ENCODE results near the gene MRPL34. TPM values are rescaled to one million over a fixed set of nuclear protein-coding genes. Genes with fewer than 3 reads are reported as not detected.
"Not testable (repeated sequence)": the region's sequence is repeated elsewhere in the genome, so short reads cannot be mapped to it uniquely, and the experiment has no call there.

The MRPL34 gene
- total RNA-seq, 1 donor from 2014 or later: 47.7 TPM

DNA sequence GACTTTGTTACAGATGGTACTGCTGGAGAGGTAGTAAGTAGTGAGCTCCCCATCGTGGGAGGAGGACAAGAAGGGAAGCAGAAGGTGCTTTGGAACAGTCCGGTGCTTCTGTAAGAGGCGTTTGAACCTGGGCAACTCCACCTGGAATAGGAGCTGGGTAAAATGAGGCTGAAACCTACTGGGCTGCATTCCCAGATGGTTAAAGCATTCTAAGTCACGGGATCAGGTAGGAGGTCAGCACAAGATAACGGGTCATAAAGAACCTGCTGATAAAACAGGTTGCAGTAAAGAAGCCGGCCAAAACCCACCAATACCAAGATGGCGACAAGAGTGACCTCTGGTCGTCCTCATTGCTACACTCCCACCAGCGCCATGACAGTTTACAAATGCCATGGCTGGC, 18.9 kb upstream of the MRPL34 start:
- no peak for DNase-seq (ENCODE audit: low spot score in 2 of 2, unreplicated experiment in 2 of 2)
- no peaks in the 10 kb centered on the region for H3K9me3 Mint-ChIP-seq
- H3K4me1 Mint-ChIP-seq: peaks cover 2% of the 10 kb centered on the region
- no peak overlapping the region for H3K4me3 Mint-ChIP-seq
- TF ChIP-seq, protein P1, sequence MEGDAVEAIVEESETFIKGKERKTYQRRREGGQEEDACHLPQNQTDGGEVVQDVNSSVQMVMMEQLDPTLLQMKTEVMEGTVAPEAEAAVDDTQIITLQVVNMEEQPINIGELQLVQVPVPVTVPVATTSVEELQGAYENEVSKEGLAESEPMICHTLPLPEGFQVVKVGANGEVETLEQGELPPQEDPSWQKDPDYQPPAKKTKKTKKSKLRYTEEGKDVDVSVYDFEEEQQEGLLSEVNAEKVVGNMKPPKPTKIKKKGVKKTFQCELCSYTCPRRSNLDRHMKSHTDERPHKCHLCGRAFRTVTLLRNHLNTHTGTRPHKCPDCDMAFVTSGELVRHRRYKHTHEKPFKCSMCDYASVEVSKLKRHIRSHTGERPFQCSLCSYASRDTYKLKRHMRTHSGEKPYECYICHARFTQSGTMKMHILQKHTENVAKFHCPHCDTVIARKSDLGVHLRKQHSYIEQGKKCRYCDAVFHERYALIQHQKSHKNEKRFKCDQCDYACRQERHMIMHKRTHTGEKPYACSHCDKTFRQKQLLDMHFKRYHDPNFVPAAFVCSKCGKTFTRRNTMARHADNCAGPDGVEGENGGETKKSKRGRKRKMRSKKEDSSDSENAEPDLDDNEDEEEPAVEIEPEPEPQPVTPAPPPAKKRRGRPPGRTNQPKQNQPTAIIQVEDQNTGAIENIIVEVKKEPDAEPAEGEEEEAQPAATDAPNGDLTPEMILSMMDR (IDR thresholded peaks at IDR 0.05; ENCODE audit: unreplicated experiment): no peak
- peaks cover 6% of the 10 kb centered on the region for H3K27me3 Mint-ChIP-seq (ENCODE audit: low read depth)
- H3K36me3 Mint-ChIP-seq: no peaks in the 10 kb centered on the region
- H3K27ac Mint-ChIP-seq: no peak overlapping the region

DNA sequence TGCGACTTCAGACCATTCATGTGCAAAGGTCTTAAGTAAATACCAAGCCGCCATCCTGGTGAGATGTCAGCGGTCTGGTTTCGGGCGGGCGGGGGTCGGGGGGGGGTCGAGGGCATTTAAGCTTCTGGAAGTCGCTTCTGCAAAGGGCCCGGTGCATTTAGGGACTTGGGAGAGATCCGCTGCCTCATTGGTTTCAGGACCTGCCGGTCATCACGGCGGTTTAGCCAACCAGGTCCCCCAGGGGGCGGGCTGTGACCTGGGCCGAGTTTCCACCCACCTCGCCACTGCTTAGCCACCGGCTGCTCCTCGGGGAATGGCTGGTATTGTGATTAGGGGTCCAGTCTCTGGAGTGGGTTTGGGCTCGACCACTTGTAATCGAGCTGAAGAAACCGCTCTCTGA, 16.2 kb upstream of the MRPL34 start:
- TF ChIP-seq, protein P1 (IDR thresholded peaks at IDR 0.05; ENCODE audit: unreplicated experiment): no peak
- H3K27me3 Mint-ChIP-seq (ENCODE audit: low read depth): no peaks in the 10 kb centered on the region
- H3K4me3 Mint-ChIP-seq: peak overlapping the region; percentile 40
- peak; percentile 60 to 72 for DNase-seq (ENCODE audit: low spot score in 2 of 2, unreplicated experiment in 2 of 2)
- H3K36me3 Mint-ChIP-seq: peaks cover under 1% of the 10 kb centered on the region
- no peaks in the 10 kb centered on the region for H3K9me3 Mint-ChIP-seq
- H3K4me1 Mint-ChIP-seq: peaks cover 7% of the 10 kb centered on the region
- H3K27ac Mint-ChIP-seq: no peak overlapping the region

- peak overlapping the region; percentile 90 for H3K27ac Mint-ChIP-seq
- H3K36me3 Mint-ChIP-seq: peaks cover 7% of the 10 kb centered on the region
- H3K9me3 Mint-ChIP-seq: no peaks in the 10 kb centered on the region
- peak overlapping the region; percentile 68 for H3K4me3 Mint-ChIP-seq
- H3K4me1 Mint-ChIP-seq: peaks cover 7% of the 10 kb centered on the region
- H3K27me3 Mint-ChIP-seq (ENCODE audit: low read depth): no peaks in the 10 kb centered on the region
- DNase-seq (ENCODE audit: low spot score in 2 of 2, unreplicated experiment in 2 of 2): peak; percentile 71 to 87
- TF ChIP-seq, protein P1 (IDR thresholded peaks at IDR 0.05; ENCODE audit: unreplicated experiment): no peak
These were observed 13.2 kb upstream of the MRPL34 start for GRCh38 chr19:17292301-17293074.

DNA sequence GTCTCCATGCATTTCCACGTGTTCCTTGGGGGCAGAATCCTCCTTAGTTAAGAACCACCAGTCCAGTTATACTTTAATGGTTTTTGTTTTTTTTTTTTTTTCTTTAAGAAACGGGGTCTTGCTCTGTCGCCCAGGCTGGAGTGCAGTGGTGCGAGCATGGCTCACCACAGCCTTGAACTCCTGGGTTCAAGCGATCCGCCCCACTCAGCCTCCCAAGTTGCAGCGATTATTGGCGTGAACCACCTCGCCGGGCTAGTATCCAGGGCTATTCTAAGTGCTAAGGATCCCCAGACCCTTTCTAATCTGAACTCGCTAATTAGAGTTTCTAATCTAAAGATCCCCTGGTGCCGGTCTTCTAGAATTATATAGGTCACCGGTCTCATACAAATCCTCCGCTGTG, 12.1 kb upstream of the MRPL34 start:
- no peak for DNase-seq (ENCODE audit: low spot score in 2 of 2, unreplicated experiment in 2 of 2)
- Mint-ChIP-seq H3K27me3 (ENCODE audit: low read depth) (no peaks in the 10 kb centered on the region), H3K9me3 (no peaks in the 10 kb centered on the region), H3K4me1 (peaks cover 7% of the 10 kb centered on the region), H3K27ac (no peak overlapping the region), H3K36me3 (peaks cover 12% of the 10 kb centered on the region), H3K4me3 (no peak overlapping the region)
- TF ChIP-seq, protein P1 (IDR thresholded peaks at IDR 0.05; ENCODE audit: unreplicated experiment): no peak

GRCh38 chr19:17294051-17294891, 11.4 kb upstream of the MRPL34 start:
- Mint-ChIP-seq H3K36me3 (peaks cover 12% of the 10 kb centered on the region), H3K27me3 (ENCODE audit: low read depth) (no peaks in the 10 kb centered on the region), H3K4me3 (no peak overlapping the region), H3K4me1 (peaks cover 7% of the 10 kb centered on the region), H3K9me3 (no peaks in the 10 kb centered on the region), H3K27ac (no peak overlapping the region)
- no peak for DNase-seq (ENCODE audit: low spot score in 2 of 2, unreplicated experiment in 2 of 2)
- TF ChIP-seq, protein P1 (IDR thresholded peaks at IDR 0.05; ENCODE audit: unreplicated experiment): no peak

DNA sequence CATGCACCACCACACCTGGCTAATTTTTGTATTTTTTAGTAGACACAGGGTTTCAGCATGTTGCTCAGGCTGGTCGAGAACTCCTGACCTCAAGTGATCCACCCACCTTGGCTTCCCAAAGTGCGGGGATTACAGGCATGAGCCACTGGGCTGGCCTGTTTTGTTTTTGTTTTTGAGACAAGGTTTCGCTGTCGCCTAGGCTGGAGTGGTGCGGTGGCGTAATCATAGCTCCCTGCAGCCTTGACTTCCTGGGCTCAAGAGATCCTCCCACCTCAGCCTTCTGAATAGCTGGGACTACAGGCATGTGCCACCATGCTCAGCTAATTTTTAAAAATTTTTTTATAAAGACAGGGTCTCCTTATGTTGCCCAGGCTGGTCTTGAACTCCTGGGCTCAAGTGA, 10.1 kb upstream of the MRPL34 start:
- H3K27me3 Mint-ChIP-seq (ENCODE audit: low read depth); H3K4me3 Mint-ChIP-seq; DNase-seq (ENCODE audit: low spot score in 2 of 2, unreplicated experiment in 2 of 2); H3K9me3 Mint-ChIP-seq; H3K4me1 Mint-ChIP-seq; H3K27ac Mint-ChIP-seq: not testable (repeated sequence)
- H3K36me3 Mint-ChIP-seq: peaks cover 12% of the 10 kb centered on the region

Data from mesothelial cell of epicardium (in vitro differentiated cells).